Stimulated activated CD8-positive, alpha-beta memory T cell treated with anti-CD3 and anti-CD28 coated beads, Interleukin-4, amount 100 ng/mL, for 4 hours (primary cell): Measurements from ENCODE around the gene ELOA.
A peak's percentile ranks its signal among the peaks of the same experiment; 100 is the strongest.
"Not testable (repeated sequence)": the region's sequence is repeated elsewhere in the genome, so short reads cannot be mapped to it uniquely, and the experiment has no call there.

Source experiments
- DNase-seq, 2 donors: peaks; one replicate each; pipeline ENCODE4 v3.0.0-alpha.2; 2020; ENCODE audit warnings: low read depth in 2 of 2, low spot score in 1 of 2

Gene ELOA

DNA sequence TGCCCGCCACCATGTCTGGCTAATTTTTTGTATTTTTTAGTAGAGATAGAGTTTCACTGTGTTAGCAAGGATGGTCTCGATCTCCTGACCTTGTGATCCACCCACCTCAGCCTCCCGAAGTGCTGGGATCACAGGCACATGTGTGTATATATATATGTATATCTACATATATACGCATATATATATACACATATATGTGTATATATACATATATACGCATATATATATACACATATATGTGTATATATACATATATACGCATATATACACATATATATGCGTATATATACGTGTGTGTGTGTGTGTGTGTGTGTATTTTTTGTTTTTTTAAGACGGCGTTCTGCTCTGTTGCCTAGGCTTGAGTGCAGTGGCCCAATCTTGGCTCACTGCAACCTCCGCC is 39.9 kb downstream of the ELOA start:
- not testable (repeated sequence) for DNase-seq

GRCh38 chr1:23784846-23785245 is 41.6 kb downstream of the ELOA start:
- DNase-seq, result no peak

GRCh38 chr1:23787701-23788100 is 44.4 kb downstream of the ELOA start:
- no peak for DNase-seq

- no peak for DNase-seq
Measured at GRCh38 chr1:23788695-23789094, 45.4 kb downstream of the ELOA start.

DNA sequence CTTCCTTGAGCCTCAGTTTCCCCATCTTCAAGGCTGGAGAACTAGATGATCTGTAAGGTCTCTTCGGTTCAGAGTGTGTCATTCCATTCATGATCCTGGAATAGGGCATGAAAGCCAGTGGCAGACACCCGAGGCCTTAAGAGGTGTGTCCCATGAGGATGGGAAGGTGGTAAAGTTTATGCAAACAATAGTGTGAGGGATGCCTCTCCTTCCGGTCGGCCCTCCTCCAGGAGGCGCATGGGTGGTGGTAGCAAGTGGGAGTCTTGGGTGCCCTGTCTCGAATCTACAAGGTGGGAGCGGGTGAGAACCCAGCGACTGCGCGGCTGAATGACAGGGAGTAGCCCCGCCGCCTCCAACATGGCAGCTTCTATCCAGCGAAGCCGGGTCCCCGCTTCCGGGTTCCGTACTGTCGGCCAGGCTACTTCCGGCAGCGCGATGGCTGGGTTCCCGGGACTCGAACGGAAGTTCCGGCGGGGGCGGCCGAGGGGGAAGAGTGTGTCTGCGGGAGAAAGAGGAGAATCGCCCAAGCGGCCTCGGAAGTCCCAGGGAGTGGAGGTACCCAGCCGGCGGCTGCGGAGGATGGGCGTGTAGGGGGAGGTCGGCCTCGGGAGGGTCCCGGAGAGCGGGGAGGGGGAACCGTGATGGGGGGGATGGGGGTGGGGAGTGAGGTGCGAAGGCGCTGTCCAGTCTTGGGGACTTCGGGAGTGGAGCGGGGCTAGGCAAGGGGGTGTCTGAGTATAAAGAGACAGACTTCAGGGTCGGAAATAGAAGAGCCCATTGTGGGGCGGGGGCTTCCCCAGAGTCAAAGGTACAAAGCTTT is 47.6 kb downstream of the ELOA start, which contains the start of gene LYPLA2:
Gene LYPLA2, plus strand, starts transcription at position 450 of the 820 bp plus-strand sequence. CDS start 1,538 bp downstream, outside the sequence.
- DNase-seq, result peak; percentile 72

GRCh38 chr1:23791516-23792047 is 48.3 kb downstream of the ELOA start:
- no peak for DNase-seq

- no peak for DNase-seq
Measured at GRCh38 chr1:23792151-23792945, 49.1 kb downstream of the ELOA start.

- no peak for DNase-seq
Measured at GRCh38 chr1:23793018-23793781, 49.9 kb downstream of the ELOA start.

GRCh38 chr1:23793861-23794731 is 50.8 kb downstream of the ELOA start:
- no peak for DNase-seq

DNA sequence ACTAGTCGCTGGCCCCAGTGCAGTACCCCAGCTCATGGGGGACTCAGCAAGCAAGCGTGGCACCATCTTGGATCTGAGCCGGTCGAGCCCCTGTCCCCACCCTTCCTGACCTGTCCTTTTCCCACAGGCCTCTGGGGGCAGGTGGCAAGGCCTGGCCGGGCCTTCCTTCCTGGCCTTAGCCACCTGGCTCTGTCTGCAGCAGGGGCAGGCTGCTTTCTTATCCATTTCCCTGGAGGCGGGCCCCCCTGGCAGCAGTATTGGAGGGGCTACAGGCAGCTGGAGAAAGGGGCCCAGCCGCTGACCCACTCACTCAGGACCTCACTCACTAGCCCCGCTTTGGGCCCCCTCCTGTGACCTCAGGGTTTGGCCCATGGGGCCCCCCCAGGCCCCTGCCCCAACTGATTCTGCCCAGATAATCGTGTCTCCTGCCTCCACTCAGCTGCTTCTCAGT is 51.5 kb downstream of the ELOA start:
- DNase-seq, result not testable (repeated sequence)

- no peak for DNase-seq
Measured at GRCh38 chr1:23795676-23796465, 52.6 kb downstream of the ELOA start.

DNA sequence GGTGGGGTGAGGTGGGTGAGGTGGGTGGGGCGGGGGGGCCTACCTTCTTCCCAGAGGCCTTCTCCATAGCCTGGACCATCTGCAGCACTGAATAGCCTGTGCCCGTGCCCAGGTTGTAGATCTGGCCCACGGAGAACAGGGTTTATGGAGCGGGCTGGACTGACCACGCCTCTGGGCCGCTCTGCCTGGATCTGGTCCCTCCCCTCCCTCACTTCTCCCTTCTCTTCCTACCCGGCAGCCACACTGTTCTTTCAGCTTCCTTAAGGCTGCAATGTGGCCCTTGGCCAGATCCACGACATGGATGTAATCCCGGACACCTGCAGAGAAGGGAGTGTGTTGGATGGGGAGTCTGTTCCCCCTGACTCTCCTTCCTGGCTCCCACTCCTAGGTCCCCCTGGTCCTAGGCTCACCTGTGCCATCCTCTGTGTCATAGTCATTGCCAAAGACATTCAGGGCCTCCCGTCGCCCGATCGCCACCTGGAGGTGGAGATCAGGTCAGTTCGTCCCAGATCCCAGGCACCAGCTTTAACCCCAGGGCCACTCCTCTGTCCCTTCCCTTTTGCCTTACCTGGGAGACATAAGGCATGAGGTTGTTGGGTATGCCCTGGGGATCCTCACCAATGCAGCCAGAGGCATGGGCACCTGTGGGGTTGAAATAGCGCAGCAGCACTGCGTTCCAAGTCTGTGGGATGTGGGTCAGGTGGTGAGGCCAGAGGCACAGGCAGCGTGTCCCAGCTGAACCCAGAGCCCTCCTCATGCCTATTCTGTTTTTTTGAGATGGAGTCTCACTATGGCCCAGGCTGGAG is 53.4 kb downstream of the ELOA start:
- no peak for DNase-seq

DNA sequence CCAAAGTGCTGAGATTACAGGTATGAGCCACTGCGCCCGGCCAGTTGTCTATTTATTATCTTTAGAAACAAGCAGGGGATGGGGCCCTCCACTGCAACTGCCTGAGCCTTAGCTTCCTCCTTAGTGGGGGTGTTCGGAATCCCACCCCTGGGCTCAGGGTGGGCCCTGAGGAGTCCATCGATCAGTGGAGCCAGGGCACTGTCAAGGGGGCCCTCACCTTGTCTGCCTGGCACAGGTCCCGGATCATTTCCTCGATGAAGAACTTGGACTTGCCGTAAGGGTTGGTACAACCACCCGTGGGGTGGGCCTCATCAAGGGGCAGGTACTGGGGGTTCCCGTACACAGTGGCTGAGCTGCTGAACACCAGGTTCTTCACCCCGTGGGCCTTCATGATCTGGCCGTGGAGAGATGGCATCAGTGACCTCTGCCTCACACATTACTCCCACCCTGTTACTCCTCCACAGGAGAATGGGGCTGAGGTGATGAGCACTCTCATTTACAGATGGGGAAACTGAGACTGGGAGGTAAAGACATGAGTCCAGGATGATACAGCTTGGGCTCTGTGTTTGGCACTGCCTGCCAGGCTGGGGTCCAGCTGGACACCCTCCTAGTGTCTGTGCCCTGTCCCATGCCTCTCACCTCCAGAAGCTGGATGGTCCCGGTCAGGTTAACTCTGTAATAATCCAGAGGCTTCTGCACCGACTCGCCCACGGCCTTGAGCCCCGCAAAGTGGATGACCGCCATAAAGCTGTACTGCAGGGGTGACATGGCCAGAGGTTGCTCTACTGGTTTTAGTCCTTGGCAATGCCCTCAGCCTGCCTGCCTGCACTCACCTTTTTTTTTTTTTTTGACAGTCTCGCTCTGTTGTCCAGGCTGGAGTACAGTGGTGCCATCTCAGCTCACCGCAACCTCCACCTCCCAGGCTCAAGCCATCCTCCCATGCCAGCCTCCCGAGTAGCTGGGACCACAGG is 54.5 kb downstream of the ELOA start:
- no peak for DNase-seq

DNA sequence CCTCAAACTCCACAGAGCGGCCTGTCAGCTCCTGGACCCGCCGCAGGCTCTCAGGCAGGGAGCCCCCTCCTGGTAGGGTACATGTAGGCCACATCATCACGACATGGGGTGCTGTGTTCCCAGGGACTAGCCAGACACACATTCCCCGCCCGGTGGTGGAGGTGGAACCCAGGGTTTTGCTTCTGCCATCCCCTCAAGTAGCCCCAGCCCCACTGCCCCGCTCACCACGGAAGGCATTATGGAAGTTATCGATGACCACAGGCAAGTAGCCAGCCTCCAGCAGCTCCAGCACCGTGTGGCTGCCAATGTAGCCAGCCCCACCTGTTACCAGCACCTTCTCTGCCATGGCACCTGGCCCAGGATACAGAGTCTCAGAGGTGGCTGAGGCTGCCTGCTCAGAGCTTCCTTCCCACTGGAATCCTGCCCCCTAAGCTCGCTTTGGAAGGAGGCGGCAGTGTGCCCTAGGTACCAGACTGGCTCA is 55.4 kb downstream of the ELOA start:
- no peak for DNase-seq

DNA sequence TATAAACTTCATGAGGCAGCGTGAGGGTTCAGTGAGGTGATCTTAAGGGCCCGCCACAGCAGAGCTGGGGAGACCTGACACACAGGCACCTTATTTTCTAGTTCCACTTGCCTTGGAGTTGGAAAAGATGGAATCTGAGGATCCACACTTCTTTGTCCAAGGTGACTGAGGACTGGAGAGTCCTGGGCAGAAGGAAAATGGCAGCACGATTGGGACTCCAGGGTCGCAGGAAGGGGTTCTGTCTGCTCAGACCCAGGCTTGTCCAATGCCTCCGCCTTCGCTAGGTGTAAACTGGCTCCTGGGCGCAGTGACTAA is 55.9 kb downstream of the ELOA start:
- DNase-seq, result no peak

GRCh38 chr1:23799570-23800399 is 56.5 kb downstream of the ELOA start:
- no peak for DNase-seq
